ENCODE data around the gene IFNAR2.

Gene IFNAR2

GRCh38 chr21:33229784-33230544 is at the start of gene IFNAR2:
TSS of gene IFNAR2 (plus strand) at chr21:33229938. CDS start at chr21:33241923, 11,985 bp downstream.
- H3K27ac ChIP-seq (ENCODE audit: low read depth, low read length) = peak within 1 kb of the TSS; percentile 69; the same call in 1 of the 2 replicates
- 0 out of 2 replicates have a peak, but pooled peaks cover 8% of the 10 kb centered on the region for H3K27me3 ChIP-seq (ENCODE audit: insufficient read depth, low read length)
- H3K4me3 ChIP-seq (ENCODE audit: low read depth, low read length) = peak within 1 kb of the TSS; percentile 91
- no peaks in the 10 kb centered on the region for H3K36me3 ChIP-seq (ENCODE audit: insufficient read depth, low read length)
- peak within 1 kb of the TSS; percentile 100 for H2AFZ ChIP-seq (ENCODE audit: low read length, unreplicated experiment)
- peaks cover 27% of the 10 kb centered on the region for H3K4me1 ChIP-seq (ENCODE audit: control insufficient read depth, insufficient read depth, low read length, unreplicated experiment)
- H3K79me2 ChIP-seq (ENCODE audit: control insufficient read depth, insufficient read depth, low read length, unreplicated experiment) = peaks cover 23% of the 10 kb centered on the region

GRCh38 chr21:33185852-33186251 is 43.9 kb upstream of the IFNAR2 start:
- Histone ChIP-seq H3K79me2 (ENCODE audit: control insufficient read depth, insufficient read depth, low read length, unreplicated experiment) (no peaks in the 10 kb centered on the region), H3K27me3 (ENCODE audit: insufficient read depth, low read length) (peaks cover 76% of the 10 kb centered on the region)

GRCh38 chr21:33187276-33187675 is 42.5 kb upstream of the IFNAR2 start:
- H3K27me3 ChIP-seq (ENCODE audit: insufficient read depth, low read length) = peaks cover 83% of the 10 kb centered on the region
- H3K4me3 ChIP-seq (ENCODE audit: low read depth, low read length) = no peak overlapping the region
- no peak overlapping the region for H2AFZ ChIP-seq (ENCODE audit: low read length, unreplicated experiment)
- no peaks in the 10 kb centered on the region for H3K36me3 ChIP-seq (ENCODE audit: insufficient read depth, low read length)
- H3K4me1 ChIP-seq (ENCODE audit: control insufficient read depth, insufficient read depth, low read length, unreplicated experiment) = no peaks in the 10 kb centered on the region
- H3K27ac ChIP-seq (ENCODE audit: low read depth, low read length) = no peak overlapping the region
- no peaks in the 10 kb centered on the region for H3K79me2 ChIP-seq (ENCODE audit: control insufficient read depth, insufficient read depth, low read length, unreplicated experiment)

More at GRCh38 chr21:33185852-33186251, 43.9 kb upstream of the IFNAR2 start:
- Histone ChIP-seq H2AFZ (ENCODE audit: low read length, unreplicated experiment) (no peak overlapping the region), H3K36me3 (ENCODE audit: insufficient read depth, low read length) (no peaks in the 10 kb centered on the region), H3K4me3 (ENCODE audit: low read depth, low read length) (no peak overlapping the region), H3K4me1 (ENCODE audit: control insufficient read depth, insufficient read depth, low read length, unreplicated experiment) (no peaks in the 10 kb centered on the region), H3K27ac (ENCODE audit: low read depth, low read length) (no peak overlapping the region)

- Histone ChIP-seq H2AFZ (ENCODE audit: low read length, unreplicated experiment) (no peak overlapping the region), H3K27ac (ENCODE audit: low read depth, low read length) (no peak overlapping the region), H3K4me1 (ENCODE audit: control insufficient read depth, insufficient read depth, low read length, unreplicated experiment) (no peaks in the 10 kb centered on the region), H3K79me2 (ENCODE audit: control insufficient read depth, insufficient read depth, low read length, unreplicated experiment) (no peaks in the 10 kb centered on the region), H3K27me3 (ENCODE audit: insufficient read depth, low read length) (peaks cover 72% of the 10 kb centered on the region), H3K4me3 (ENCODE audit: low read depth, low read length) (no peak overlapping the region), H3K36me3 (ENCODE audit: insufficient read depth, low read length) (no peaks in the 10 kb centered on the region)
Measured at GRCh38 chr21:33189237-33189636, 40.5 kb upstream of the IFNAR2 start.

GRCh38 chr21:33189824-33190223 is 39.9 kb upstream of the IFNAR2 start:
- no peaks in the 10 kb centered on the region for H3K36me3 ChIP-seq (ENCODE audit: insufficient read depth, low read length)
- H2AFZ ChIP-seq (ENCODE audit: low read length, unreplicated experiment) = no peak overlapping the region
- H3K27me3 ChIP-seq (ENCODE audit: insufficient read depth, low read length) = peaks cover 72% of the 10 kb centered on the region
- no peaks in the 10 kb centered on the region for H3K79me2 ChIP-seq (ENCODE audit: control insufficient read depth, insufficient read depth, low read length, unreplicated experiment)
- H3K4me1 ChIP-seq (ENCODE audit: control insufficient read depth, insufficient read depth, low read length, unreplicated experiment) = no peaks in the 10 kb centered on the region
- no peak overlapping the region for H3K27ac ChIP-seq (ENCODE audit: low read depth, low read length)
- no peak overlapping the region for H3K4me3 ChIP-seq (ENCODE audit: low read depth, low read length)

DNA sequence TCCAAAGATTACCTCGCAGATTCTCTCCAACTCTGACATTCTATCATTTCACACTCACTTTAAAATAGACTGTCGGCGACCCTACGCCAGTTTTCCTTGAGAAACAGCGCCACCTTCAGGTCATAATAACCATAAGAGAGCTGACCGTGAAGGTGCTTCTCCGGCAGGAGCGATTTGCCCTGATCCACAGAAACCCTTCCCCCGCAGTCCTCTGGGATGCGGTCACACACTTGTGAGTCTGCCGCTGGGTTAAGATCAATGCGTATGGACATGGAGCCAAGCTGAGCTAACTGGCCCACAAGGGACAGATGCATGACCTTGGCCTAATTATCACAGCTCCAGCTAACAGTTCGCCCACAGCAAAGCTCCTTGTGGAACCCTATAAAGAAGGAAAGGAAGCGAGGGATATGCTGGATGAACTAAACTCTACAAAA is 32.8 kb upstream of the IFNAR2 start:
- 0 out of 2 replicates have a peak overlapping the region, but pooled peaks have one; percentile 5 for H3K4me3 ChIP-seq (ENCODE audit: low read depth, low read length)
- no peaks in the 10 kb centered on the region for H3K4me1 ChIP-seq (ENCODE audit: control insufficient read depth, insufficient read depth, low read length, unreplicated experiment)
- H2AFZ ChIP-seq (ENCODE audit: low read length, unreplicated experiment) = peak overlapping the region; percentile 51
- no peak overlapping the region for H3K27ac ChIP-seq (ENCODE audit: low read depth, low read length)
- H3K36me3 ChIP-seq (ENCODE audit: insufficient read depth, low read length) = no peaks in the 10 kb centered on the region
- no peaks in the 10 kb centered on the region for H3K79me2 ChIP-seq (ENCODE audit: control insufficient read depth, insufficient read depth, low read length, unreplicated experiment)
- H3K27me3 ChIP-seq (ENCODE audit: insufficient read depth, low read length) = peaks cover 12% of the 10 kb centered on the region

GRCh38 chr21:33197496-33197895 is 32.2 kb upstream of the IFNAR2 start:
- no peaks in the 10 kb centered on the region for H3K4me1 ChIP-seq (ENCODE audit: control insufficient read depth, insufficient read depth, low read length, unreplicated experiment)
- no peak overlapping the region for H3K27ac ChIP-seq (ENCODE audit: low read depth, low read length)
- no peak overlapping the region for H2AFZ ChIP-seq (ENCODE audit: low read length, unreplicated experiment)
- H3K79me2 ChIP-seq (ENCODE audit: control insufficient read depth, insufficient read depth, low read length, unreplicated experiment) = no peaks in the 10 kb centered on the region
- H3K36me3 ChIP-seq (ENCODE audit: insufficient read depth, low read length) = no peaks in the 10 kb centered on the region
- no peak overlapping the region for H3K4me3 ChIP-seq (ENCODE audit: low read depth, low read length)
- H3K27me3 ChIP-seq (ENCODE audit: insufficient read depth, low read length) = peaks cover 7% of the 10 kb centered on the region; the same call in 1 of the 2 replicates

GRCh38 chr21:33198346-33199099 is 31.2 kb upstream of the IFNAR2 start:
- no peaks in the 10 kb centered on the region for H3K79me2 ChIP-seq (ENCODE audit: control insufficient read depth, insufficient read depth, low read length, unreplicated experiment)
- H3K36me3 ChIP-seq (ENCODE audit: insufficient read depth, low read length) = no peaks in the 10 kb centered on the region
- H3K4me1 ChIP-seq (ENCODE audit: control insufficient read depth, insufficient read depth, low read length, unreplicated experiment) = peaks cover 5% of the 10 kb centered on the region
- no peak overlapping the region for H3K4me3 ChIP-seq (ENCODE audit: low read depth, low read length)
- no peak overlapping the region for H3K27ac ChIP-seq (ENCODE audit: low read depth, low read length)
- H3K27me3 ChIP-seq (ENCODE audit: insufficient read depth, low read length) = peaks cover 5% of the 10 kb centered on the region; the same call in 1 of the 2 replicates
- H2AFZ ChIP-seq (ENCODE audit: low read length, unreplicated experiment) = no peak overlapping the region

GRCh38 chr21:33199100-33199464 is 30.7 kb upstream of the IFNAR2 start:
- no peak overlapping the region for H3K4me3 ChIP-seq (ENCODE audit: low read depth, low read length)
- H2AFZ ChIP-seq (ENCODE audit: low read length, unreplicated experiment) = no peak overlapping the region
- H3K36me3 ChIP-seq (ENCODE audit: insufficient read depth, low read length) = no peaks in the 10 kb centered on the region
- no peaks in the 10 kb centered on the region for H3K27me3 ChIP-seq (ENCODE audit: insufficient read depth, low read length)
- no peaks in the 10 kb centered on the region for H3K79me2 ChIP-seq (ENCODE audit: control insufficient read depth, insufficient read depth, low read length, unreplicated experiment)
- no peak overlapping the region for H3K27ac ChIP-seq (ENCODE audit: low read depth, low read length)
- H3K4me1 ChIP-seq (ENCODE audit: control insufficient read depth, insufficient read depth, low read length, unreplicated experiment) = peaks cover 7% of the 10 kb centered on the region

DNA sequence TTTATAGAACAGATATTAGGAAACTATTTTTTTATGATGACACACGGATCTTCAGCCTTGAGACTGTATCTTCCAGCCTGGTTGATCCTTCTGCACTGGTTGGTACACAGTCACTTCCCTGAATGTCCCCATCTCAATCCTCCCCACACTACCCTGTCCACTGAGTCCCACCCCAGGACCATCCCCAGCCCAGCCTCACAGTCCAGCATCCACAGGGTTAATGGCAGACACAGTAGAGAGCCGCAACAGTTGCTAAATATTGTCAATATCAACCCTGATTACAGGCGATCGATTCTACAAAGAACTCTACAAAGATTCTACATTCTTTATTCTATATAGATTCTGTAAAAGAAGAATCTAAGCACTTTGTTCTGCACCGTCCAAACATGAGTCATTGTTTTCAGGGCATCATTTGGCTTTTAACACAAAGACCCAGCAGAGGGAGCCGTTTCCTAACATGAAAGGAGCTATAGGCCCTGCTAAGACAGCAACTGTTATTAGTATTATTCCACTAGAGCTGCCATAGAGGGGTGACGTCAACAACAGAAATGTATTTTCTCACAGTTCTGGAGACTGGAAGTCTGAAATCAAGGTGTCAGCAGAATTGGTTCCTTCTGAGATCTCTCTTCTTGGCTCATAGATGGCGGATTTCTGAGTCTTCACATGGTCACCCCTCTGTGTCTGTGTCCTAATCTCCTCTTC is 30.1 kb upstream of the IFNAR2 start:
- no peak overlapping the region for H3K4me3 ChIP-seq (ENCODE audit: low read depth, low read length)
- H3K27me3 ChIP-seq (ENCODE audit: insufficient read depth, low read length) = no peaks in the 10 kb centered on the region
- no peaks in the 10 kb centered on the region for H3K79me2 ChIP-seq (ENCODE audit: control insufficient read depth, insufficient read depth, low read length, unreplicated experiment)
- H3K27ac ChIP-seq (ENCODE audit: low read depth, low read length) = no peak overlapping the region
- H2AFZ ChIP-seq (ENCODE audit: low read length, unreplicated experiment) = no peak overlapping the region
- H3K4me1 ChIP-seq (ENCODE audit: control insufficient read depth, insufficient read depth, low read length, unreplicated experiment) = peaks cover 7% of the 10 kb centered on the region
- no peaks in the 10 kb centered on the region for H3K36me3 ChIP-seq (ENCODE audit: insufficient read depth, low read length)
